Measurements from ENCODE around the gene CCN5.

DNA sequence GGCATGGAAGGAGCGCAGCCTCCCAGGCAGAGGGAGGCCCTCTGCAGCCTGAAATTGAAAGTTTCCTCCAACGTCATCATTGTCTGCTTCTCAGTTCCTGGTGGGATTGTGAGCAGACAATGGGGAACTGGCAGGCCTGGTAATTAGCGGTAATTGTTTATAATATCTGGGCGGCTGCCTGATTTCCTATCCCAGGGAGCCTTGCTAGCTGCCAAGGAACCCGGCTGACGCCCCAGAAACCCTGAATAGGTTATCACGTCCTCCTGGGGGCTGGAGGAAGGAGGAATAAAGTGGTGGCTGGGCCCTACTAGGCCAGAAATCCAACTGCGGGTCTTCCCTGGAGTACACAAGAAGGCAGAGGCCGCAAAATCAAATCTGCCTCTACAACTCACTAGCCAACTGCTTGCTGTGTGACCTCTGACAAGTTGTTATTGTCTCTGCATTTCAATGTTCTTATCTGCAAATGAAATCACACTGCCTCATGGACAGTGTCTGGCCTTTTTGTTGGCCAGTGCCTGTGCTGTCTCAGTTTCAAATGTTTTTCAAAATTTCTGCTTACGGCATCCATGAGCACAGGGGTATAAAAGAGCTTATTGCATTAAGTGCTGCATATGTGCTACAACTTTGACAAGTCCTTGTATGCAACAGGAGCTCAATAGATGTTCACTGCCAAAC, 47.4 kb downstream of the CCN5 start:
- TF ChIP-seq ATF6 (CRISPR knock-in tag; conservative IDR thresholded peaks at IDR 0.05) (no peak), ZNF549 (CRISPR knock-in tag; IDR thresholded peaks at IDR 0.05) (no peak), CBX1 (IDR thresholded peaks at IDR 0.05; ENCODE audit: low read depth) (no peak), SRSF1 (optimal IDR thresholded peaks at IDR 0.05; ENCODE audit: low read depth, low read length) (no peak), POLR2A (IDR thresholded peaks at IDR 0.05; ENCODE audit: insufficient read depth in 1 of 2, low read depth in 2 of 2, low read length in 2 of 2) (no peak), THAP11 (CRISPR knock-in tag; IDR thresholded peaks at IDR 0.05) (no peak), ZFX (CRISPR knock-in tag; IDR thresholded peaks at IDR 0.05; ENCODE audit: low read depth) (no peak), CTCF (CRISPR knock-in tag; IDR thresholded peaks at IDR 0.05) (no peak), ZKSCAN8 (CRISPR knock-in tag; IDR thresholded peaks at IDR 0.05; ENCODE audit: borderline replicate concordance) (no peak), CHD2 (IDR thresholded peaks at IDR 0.05; ENCODE audit: low read depth, low read length) (no peak), KMT2B (CRISPR knock-in tag; IDR thresholded peaks at IDR 0.05) (no peak), ZNF362 (CRISPR knock-in tag; IDR thresholded peaks at IDR 0.05; ENCODE audit: borderline replicate concordance) (no peak)
